ENCODE results near the gene ABCC8. TPM values are rescaled to one million over a fixed set of nuclear protein-coding genes. Genes with fewer than 3 reads are reported as not detected.

ABCC8 gene
- total and polyA plus RNA-seq, 2 experiments from 2014 or later = 2.0 to 3.4 TPM

- TF ChIP-seq ETS1 (IDR thresholded peaks at IDR 0.05) = no peak
- no peak for TF ChIP-seq JUNB (IDR thresholded peaks at IDR 0.05; ENCODE audit: unreplicated experiment)
These were observed 32.1 kb upstream of the ABCC8 start (continued) for GRCh38 chr11:17508791-17509190.

GRCh38 chr11:17508306-17508705 is 31.7 kb upstream of the ABCC8 start:
- Mint-ChIP-seq H3K27ac (no peak overlapping the region), H3K4me1 (peaks cover 12% of the 10 kb centered on the region), H3K36me3 (ENCODE audit: low read depth) (no peaks in the 10 kb centered on the region; the same call in 2 of the 3 replicates), H3K9me3 (no peaks in the 10 kb centered on the region), H3K27me3 (ENCODE audit: insufficient read depth, low read depth, poor library complexity) (peaks cover 7% of the 10 kb centered on the region), H3K4me3 (no peak overlapping the region)
- no peaks in the 10 kb centered on the region for H3F3A ChIP-seq (replicated peaks; ENCODE audit: low read depth)
- no peaks in the 10 kb centered on the region for H3K79me2 ChIP-seq (replicated peaks; ENCODE audit: insufficient read depth)
- no peaks in the 10 kb centered on the region for H3K4me1 ChIP-seq (ENCODE audit: insufficient read depth)
- no peak overlapping the region for H3K4me2 ChIP-seq
- DNase-seq (ENCODE audit: low spot score) (no peak), ATAC-seq (no peak)
- H3K27ac ChIP-seq (ENCODE audit: low read depth) = no peak overlapping the region
- no peaks in the 10 kb centered on the region for H4K20me1 ChIP-seq (replicated peaks; ENCODE audit: insufficient read depth)
- H3K27me3 ChIP-seq (ENCODE audit: insufficient read depth) = no peaks in the 10 kb centered on the region
- no peak overlapping the region for H3K4me3 ChIP-seq
- H2AFZ ChIP-seq = no peak overlapping the region
- H3K36me3 ChIP-seq (ENCODE audit: insufficient read depth) = no peaks in the 10 kb centered on the region
- H3K9me2 ChIP-seq (ENCODE audit: insufficient read depth) = no peaks in the 10 kb centered on the region
- TF ChIP-seq CTCF (conservative IDR thresholded peaks at IDR 0.05; ENCODE audit: low read depth in 2 of 2) (no peak), REST (IDR thresholded peaks at IDR 0.05; ENCODE audit: unreplicated experiment) (no peak), POLR2AphosphoS5 (IDR thresholded peaks at IDR 0.05; ENCODE audit: low read depth) (no peak), ZNF331 (CRISPR knock-in tag; IDR thresholded peaks at IDR 0.05; ENCODE audit: low read depth) (no peak), CREB1 (CRISPR knock-in tag; IDR thresholded peaks at IDR 0.05; ENCODE audit: low read depth) (no peak), EZH2phosphoT487 (IDR thresholded peaks at IDR 0.05; ENCODE audit: unreplicated experiment) (no peak), NANOG (IDR thresholded peaks at IDR 0.05; ENCODE audit: borderline replicate concordance) (no peak), EZH2 (IDR thresholded peaks at IDR 0.05; ENCODE audit: low read depth, unreplicated experiment) (no peak), ZNF462 (CRISPR knock-in tag; IDR thresholded peaks at IDR 0.05) (no peak), JUNB (IDR thresholded peaks at IDR 0.05; ENCODE audit: unreplicated experiment) (no peak), ZNF114 (CRISPR knock-in tag; IDR thresholded peaks at IDR 0.05) (no peak), ETS1 (IDR thresholded peaks at IDR 0.05) (no peak)
